Loucy (cell line): ENCODE results near the gene CDKN2C.

Experiments
- EZH2phosphoT487 ChIP-seq: fragments of 200-600 bp; IDR thresholded peaks from 2 replicates; pipeline ENCODE4 v1.6.1; 2018; ENCODE audit warnings: antibody characterized with exemption, mild to moderate bottlenecking, moderate library complexity, borderline replicate concordance
- TF ChIP-seq, protein P1 (sequence below): fragments of 200-600 bp; sonication (generic); conservative IDR thresholded peaks from 2 replicates; pipeline ENCODE4 v1.5.1; 2014; ENCODE audit warnings: mild to moderate bottlenecking, antibody characterized with exemption, low read length

DNA sequence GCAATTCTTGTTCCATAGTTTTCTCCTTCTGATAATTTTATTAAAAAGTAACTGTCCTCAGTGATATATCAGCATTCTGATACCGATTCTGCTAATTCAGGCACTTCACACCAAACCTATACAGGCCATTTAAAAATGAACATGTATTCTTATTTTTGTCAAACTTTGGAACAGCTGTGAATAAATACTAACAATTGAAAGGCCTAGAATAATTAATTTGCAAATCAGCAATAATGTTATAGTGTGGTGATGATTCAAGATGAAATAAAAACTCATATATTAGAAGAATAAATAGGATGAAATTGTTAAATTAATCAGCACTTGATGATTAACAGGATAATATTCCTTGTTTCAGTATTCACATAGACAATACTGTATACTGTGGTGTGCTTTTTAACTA is 9.9 kb downstream of the CDKN2C start:
- TF ChIP-seq, protein P1, sequence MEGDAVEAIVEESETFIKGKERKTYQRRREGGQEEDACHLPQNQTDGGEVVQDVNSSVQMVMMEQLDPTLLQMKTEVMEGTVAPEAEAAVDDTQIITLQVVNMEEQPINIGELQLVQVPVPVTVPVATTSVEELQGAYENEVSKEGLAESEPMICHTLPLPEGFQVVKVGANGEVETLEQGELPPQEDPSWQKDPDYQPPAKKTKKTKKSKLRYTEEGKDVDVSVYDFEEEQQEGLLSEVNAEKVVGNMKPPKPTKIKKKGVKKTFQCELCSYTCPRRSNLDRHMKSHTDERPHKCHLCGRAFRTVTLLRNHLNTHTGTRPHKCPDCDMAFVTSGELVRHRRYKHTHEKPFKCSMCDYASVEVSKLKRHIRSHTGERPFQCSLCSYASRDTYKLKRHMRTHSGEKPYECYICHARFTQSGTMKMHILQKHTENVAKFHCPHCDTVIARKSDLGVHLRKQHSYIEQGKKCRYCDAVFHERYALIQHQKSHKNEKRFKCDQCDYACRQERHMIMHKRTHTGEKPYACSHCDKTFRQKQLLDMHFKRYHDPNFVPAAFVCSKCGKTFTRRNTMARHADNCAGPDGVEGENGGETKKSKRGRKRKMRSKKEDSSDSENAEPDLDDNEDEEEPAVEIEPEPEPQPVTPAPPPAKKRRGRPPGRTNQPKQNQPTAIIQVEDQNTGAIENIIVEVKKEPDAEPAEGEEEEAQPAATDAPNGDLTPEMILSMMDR, result no peak
- no peak for TF ChIP-seq EZH2phosphoT487
